IMR-90 (cell line): ENCODE results near the gene IRAK2. TPM values are rescaled to one million over a fixed set of nuclear protein-coding genes. Genes with fewer than 3 reads are reported as not detected.
A peak's percentile ranks its signal among the peaks of the same experiment; 100 is the strongest.

Experiments used
- ATAC-seq: fragments of 200-7000 bp; cut with Tn5 transposase; 2 replicates; pipeline ENCODE4 v1.9.1; 2020; ENCODE audit warnings: low read depth, mild to moderate bottlenecking, moderate library complexity
- BruUV-seq: library from RNA; stranded (reverse); fragments of 400-500 nt; replicated peaks from 2 replicates; lab custom pipeline; 2021; lab: Mats Ljungman, UMichigan
- CTCF ChIA-PET: fragments of 300-600 bp; formaldehyde crosslinking; extraction: SDS; loops from one replicate; lab custom pipeline; 2021; ENCODE audit warnings: antibody characterized with exemption; lab: Yijun Ruan, JAX
- POLR2A ChIA-PET: fragments of 300-600 bp; sonication (Branson Sonifier 250); formaldehyde crosslinking; loops from one replicate; lab custom pipeline; 2022; ENCODE audit warnings: antibody characterized with exemption; ENCODE audit not compliant: unreplicated experiment; lab: Charles Lee
- DNase-seq: peaks from one replicate; pipeline ENCODE4 v3.0.0; 2013
- H2AFZ ChIP-seq: replicated peaks from 2 replicates; pipeline ENCODE3; 2013; ENCODE audit warnings: low read length, mild to moderate bottlenecking; ENCODE audit not compliant: poor library complexity
- H2AK5ac ChIP-seq: 2 replicates; pipeline ENCODE4 v1.6.1; 2013; ENCODE audit warnings: low read depth, low read length, inconsistent platforms
- H2AK9ac ChIP-seq: replicated peaks from 2 replicates; pipeline ENCODE3; 2013; ENCODE audit warnings: mild to moderate bottlenecking, low read depth, low read length, moderate library complexity; ENCODE audit not compliant: poor library complexity
- H2BK120ac ChIP-seq: 2 replicates; pipeline ENCODE4 v1.6.1; 2013; ENCODE audit warnings: low read depth, low read length, inconsistent platforms
- H2BK15ac ChIP-seq: 3 replicates; pipeline ENCODE4 v1.6.1; 2013; ENCODE audit warnings: low read depth, low read length, inconsistent platforms
- H2BK20ac ChIP-seq: 2 replicates; pipeline ENCODE4 v1.6.1; 2013; ENCODE audit warnings: low read depth, mild to moderate bottlenecking, inconsistent platforms, low read length, moderate library complexity
- H2BK5ac ChIP-seq: 2 replicates; pipeline ENCODE4 v1.6.1; 2013; ENCODE audit warnings: mild to moderate bottlenecking, low read depth, low read length, inconsistent platforms; ENCODE audit not compliant: poor library complexity, severe bottlenecking
- H3K14ac ChIP-seq: replicated peaks from 2 replicates; pipeline ENCODE4 v1.6.1; 2013; ENCODE audit warnings: low read depth, low read length, inconsistent platforms
- H3K18ac ChIP-seq: 2 replicates; pipeline ENCODE4 v1.6.1; 2013; ENCODE audit warnings: low read depth, low read length, control low read depth
- H3K23ac ChIP-seq: 2 replicates; pipeline ENCODE4 v1.6.1; 2013; ENCODE audit warnings: low read depth, low read length, inconsistent platforms
- H3K27ac ChIP-seq: 2 replicates; pipeline ENCODE4 v1.5.1; 2013; ENCODE audit warnings: mild to moderate bottlenecking, control low read depth, low read length; ENCODE audit not compliant: insufficient read depth
- H3K27me3 ChIP-seq: 2 replicates; pipeline ENCODE4 v1.6.1; 2013; ENCODE audit warnings: low read length; ENCODE audit not compliant: control insufficient read depth, insufficient read depth
- H3K36me3 ChIP-seq: 2 replicates; pipeline ENCODE4 v1.6.1; 2013; ENCODE audit warnings: low read length, mixed read lengths; ENCODE audit not compliant: control insufficient read depth, insufficient read depth
- H3K4ac ChIP-seq: 2 replicates; pipeline ENCODE4 v1.6.1; 2013; ENCODE audit warnings: low read depth, low read length, inconsistent platforms
- H3K4me1 ChIP-seq: 2 replicates; pipeline ENCODE4 v1.6.1; 2013; ENCODE audit warnings: low read length, mixed read lengths; ENCODE audit not compliant: control insufficient read depth, insufficient read depth
- H3K4me2 ChIP-seq: 2 replicates; pipeline ENCODE4 v1.6.1; 2013; ENCODE audit warnings: low read depth, mild to moderate bottlenecking, control low read depth, low read length, moderate library complexity
- H3K4me3 ChIP-seq: 2 replicates; pipeline ENCODE4 v1.5.1; 2013; ENCODE audit warnings: low read depth, mild to moderate bottlenecking, control low read depth, low read length, moderate library complexity; ENCODE audit not compliant: insufficient read depth
- H3K56ac ChIP-seq: 2 replicates; pipeline ENCODE4 v1.6.1; 2013; ENCODE audit warnings: low read length, inconsistent platforms; ENCODE audit not compliant: insufficient read depth; ENCODE audit errors: extremely low read depth
- H3K79me1 ChIP-seq, 2 experiments: 2 replicates each; pipeline ENCODE4 v1.6.1; 2013; ENCODE audit warnings: low read length in 2 of 2, inconsistent platforms in 1 of 2, low read depth in 1 of 2
- H3K9ac ChIP-seq: 2 replicates; pipeline ENCODE4 v1.6.1; 2013; ENCODE audit warnings: low read depth, low read length, control low read depth
- H3K9me1 ChIP-seq: 2 replicates; pipeline ENCODE4 v1.6.1; 2013; ENCODE audit warnings: low read length, inconsistent platforms; ENCODE audit not compliant: insufficient read depth
- H3K9me3 ChIP-seq: 2 replicates; pipeline ENCODE4 v1.6.1; 2013; ENCODE audit warnings: low read length; ENCODE audit not compliant: control insufficient read depth, insufficient read depth
- H4K20me1 ChIP-seq: 2 replicates; pipeline ENCODE4 v1.6.1; 2013; ENCODE audit warnings: low read length, inconsistent platforms; ENCODE audit not compliant: insufficient read depth
- H4K5ac ChIP-seq: 2 replicates; pipeline ENCODE4 v1.6.1; 2013; ENCODE audit warnings: mild to moderate bottlenecking, low read depth, low read length, control low read depth
- H4K8ac ChIP-seq, 2 experiments: 2 replicates each; pipeline ENCODE4 v1.6.1; 2013; ENCODE audit warnings: low read depth in 2 of 2, low read length in 2 of 2, control low read depth in 1 of 2, inconsistent platforms in 1 of 2
- H4K91ac ChIP-seq: 2 replicates; pipeline ENCODE4 v1.6.1; 2013; ENCODE audit warnings: low read depth, low read length, inconsistent platforms; ENCODE audit not compliant: insufficient read depth
- BHLHE40 ChIP-seq: fragments of 150-350 bp; IDR thresholded peaks from 2 replicates; pipeline ENCODE4 v1.6.1; 2016; ENCODE audit warnings: mild to moderate bottlenecking, low read depth, low read length
- CEBPB ChIP-seq: IDR thresholded peaks from 2 replicates; pipeline ENCODE4 v1.6.1; 2012; ENCODE audit warnings: low read depth, low read length, improper control_type of control experiment
- CTCF ChIP-seq: conservative IDR thresholded peaks from 2 replicates; pipeline ENCODE4 v1.5.1; 2012; ENCODE audit warnings: mild to moderate bottlenecking, low read depth, low read length, improper control_type of control experiment
- MAFK ChIP-seq: IDR thresholded peaks from 2 replicates; pipeline ENCODE4 v1.6.1; 2012; ENCODE audit warnings: low read depth, low read length, improper control_type of control experiment
- NFE2L2 ChIP-seq: fragments of 150-350 bp; IDR thresholded peaks from 2 replicates; pipeline ENCODE4 v1.6.1; 2016; ENCODE audit warnings: low read depth, mild to moderate bottlenecking, low read length
- RFX5 ChIP-seq: IDR thresholded peaks from 2 replicates; pipeline ENCODE4 v1.8.0; 2012; ENCODE audit warnings: low read depth, mild to moderate bottlenecking, low read length, moderate library complexity
- WGBS, 2 experiments: methylation state at CpG; one replicate each; pipeline versions ENCODE4 v1.1.5 to v1.1.7; 2013; ENCODE audit warnings: missing lambda C conversion rate in 2 of 2; ENCODE audit not compliant: insufficient read length in 1 of 2; ENCODE audit errors: extremely low coverage in 2 of 2; 5-methylcytosine and 5-hydroxymethylcytosine counted together
- dilution Hi-C: fragments of 300-500 bp; cut with HindIII; formaldehyde crosslinking; loops from one replicate; pipeline ENCODE4 v1.14.3; 2018; ENCODE audit warnings: low sequenced_read_pairs; ENCODE audit not compliant: unreplicated experiment
- in situ Hi-C: fragments of 300-500 bp; cut with MboI; formaldehyde crosslinking; loops from 3 replicates; pipeline ENCODE4 v1.14.3; 2019; ENCODE audit warnings: low sequenced_read_pairs, inconsistent platforms, mixed read lengths
- intact Hi-C: fragments of 100-400 bp; cut with micrococcal nuclease; formaldehyde crosslinking; loops from 2 replicates; pipeline ENCODE4 v1.10.0; 2022
- polyA plus RNA-seq, 3 experiments: library from polyadenylated mRNA; depleted of rRNA; stranded (reverse); fragments of >200 nt; gene quantifications; 2 replicates each; pipeline ENCODE4 v1.2.3, GENCODE V29; 2012; ENCODE audit warnings: low replicate concordance in 1 of 3
- total RNA-seq: library from RNA; depleted of rRNA; stranded (reverse); fragments of >200 nt; gene quantifications from 2 replicates; pipeline ENCODE4 v1.2.3, GENCODE V29; 2012

IRAK2 gene
- total and polyA plus RNA-seq, 2 of the 4 experiments (the other 2 are of a cell fraction) = 6.9 to 8.1 TPM

GRCh38 chr3:10194328-10195071 is 29.8 kb downstream of the IRAK2 start:
- peak overlapping the region; percentile 56 for H3K14ac ChIP-seq
- H4K8ac ChIP-seq = peak overlapping the region; percentile 78
- 93% methylated on average over 4 of the region's 11 CpGs; no CpG with 5 or more reads in 1 of the 2 experiments for WGBS, 2 experiments
- H2AK9ac ChIP-seq = peak overlapping the region; percentile 88
- H2BK15ac ChIP-seq = peak overlapping the region; percentile 94
- H3K4me3 ChIP-seq = no peak overlapping the region
- H3K36me3 ChIP-seq = no peaks in the 10 kb centered on the region
- peak overlapping the region; percentile 91 for H2AK5ac ChIP-seq
- peak overlapping the region; percentile 22 for H3K18ac ChIP-seq
- ATAC-seq = no peak
- no peak overlapping the region for H3K9ac ChIP-seq
- peak overlapping the region; percentile 46 for H3K23ac ChIP-seq
- H3K4ac ChIP-seq = peak overlapping the region; percentile 94
- in situ Hi-C loops (no loop called here), dilution Hi-C loops (no loop called here), intact Hi-C loops (no loop called here)
- H3K27me3 ChIP-seq = no peaks in the 10 kb centered on the region
- no peak for DNase-seq
- H4K91ac ChIP-seq = peak overlapping the region; percentile 82
- peak overlapping the region; percentile 31 for H4K5ac ChIP-seq
- no peak overlapping the region for H3K4me2 ChIP-seq
- BruUV-seq = no TSS peak
- peak overlapping the region; percentile 60 for H2AFZ ChIP-seq
- TF ChIP-seq CTCF = no peak
- no peak for TF ChIP-seq MAFK
- TF ChIP-seq CEBPB = no peak
- TF ChIP-seq RFX5 = no peak
- no peak for TF ChIP-seq BHLHE40
- TF ChIP-seq NFE2L2 = no peak
- H4K20me1 ChIP-seq = 0 out of 2 replicates have a peak, but pooled peaks cover 3% of the 10 kb centered on the region
- H3K4me1 ChIP-seq = peaks cover 44% of the 10 kb centered on the region
- H3K27ac ChIP-seq = peak overlapping the region; percentile 12; the same call in 1 of the 2 replicates
- H2BK20ac ChIP-seq = peak overlapping the region; percentile 90
- H3K56ac ChIP-seq = peak overlapping the region; percentile 5; the same call in 1 of the 2 replicates
- peak overlapping the region; percentile 91 for H2BK120ac ChIP-seq
- CTCF ChIA-PET = interaction anchor here (1.2 kb wide), 1 partner anchor 11 kb away, joined by 3 read pairs; no protein-coding TSS in a partner anchor
- H3K9me1 ChIP-seq = peaks cover 55% of the 10 kb centered on the region
- POLR2A ChIA-PET = no interaction called here
- H3K79me1 ChIP-seq = peaks cover 25 to 69% of the 10 kb centered on the region in 2 experiments
- peak overlapping the region; percentile 80 for H2BK5ac ChIP-seq
- no peaks in the 10 kb centered on the region for H3K9me3 ChIP-seq
